HL-60 (cell line): ENCODE measurements around the gene NRP1.

Experiments used
- DNase-seq, 2 experiments: peaks; one replicate each; pipeline ENCODE4 v3.0.0-alpha.2; 2010 to 2020; ENCODE audit warnings: low read depth in 1 of 2, low spot score in 1 of 2
- H3K27ac ChIP-seq: fragments of 250-450 bp; sonication (Bioruptor Pico); replicated peaks from 2 replicates; pipeline ENCODE4 v1.5.1; 2020; ENCODE audit warnings: mild to moderate bottlenecking, moderate library complexity
- H3K27me3 ChIP-seq: fragments of 250-450 bp; sonication (Bioruptor Pico); 2 replicates; pipeline ENCODE4 v1.5.1; 2021; ENCODE audit warnings: mild to moderate bottlenecking, moderate library complexity; ENCODE audit not compliant: insufficient read depth, poor library complexity, severe bottlenecking
- H3K4me3 ChIP-seq: replicated peaks from 2 replicates; pipeline ENCODE4 v1.5.1; 2011; ENCODE audit warnings: mild to moderate bottlenecking, control low read depth, low read length; ENCODE audit not compliant: insufficient read depth
- CTCF ChIP-seq: IDR thresholded peaks from one replicate; pipeline ENCODE4 v1.5.1; 2011; ENCODE audit warnings: low read length, control low read depth, inconsistent platforms; ENCODE audit not compliant: insufficient read depth
- GABPA ChIP-seq: IDR thresholded peaks from 2 replicates; pipeline ENCODE4 v1.6.1; 2012; ENCODE audit warnings: low read depth
- POLR2AphosphoS5 ChIP-seq: IDR thresholded peaks from 2 replicates; pipeline ENCODE4 v1.6.1; 2012; ENCODE audit warnings: low read depth
- REST ChIP-seq: IDR thresholded peaks from 2 replicates; pipeline ENCODE4 v1.6.1; 2012; ENCODE audit warnings: low read depth; ENCODE audit not compliant: insufficient replicate concordance
- SPI1 ChIP-seq: IDR thresholded peaks from 2 replicates; pipeline ENCODE4 v1.6.1; 2012; ENCODE audit warnings: low read depth, mild to moderate bottlenecking, borderline replicate concordance

The NRP1 gene

GRCh38 chr10:33341637-33342036 is 7.2 kb upstream of the NRP1 start:
- no peak for TF ChIP-seq POLR2AphosphoS5
- no peak for TF ChIP-seq GABPA
- TF ChIP-seq SPI1: no peak
- H3K27me3 ChIP-seq: peaks cover 8% of the 10 kb centered on the region
- no peak for DNase-seq
- no peak overlapping the region for H3K4me3 ChIP-seq
- no peak overlapping the region for H3K27ac ChIP-seq

GRCh38 chr10:33337326-33337957 is 3.0 kb upstream of the NRP1 start:
- no peak for TF ChIP-seq CTCF
- no peak for TF ChIP-seq POLR2AphosphoS5
- no peak for TF ChIP-seq REST
- no peak for TF ChIP-seq SPI1
- TF ChIP-seq GABPA: no peak
- no peak overlapping the region for H3K4me3 ChIP-seq
- peaks cover 18% of the 10 kb centered on the region for H3K27me3 ChIP-seq
- DNase-seq: no peak
- no peak overlapping the region for H3K27ac ChIP-seq

- no peak overlapping the region for H3K27ac ChIP-seq
- TF ChIP-seq REST (no peak), POLR2AphosphoS5 (no peak), GABPA (no peak), CTCF (no peak), SPI1 (0 out of 2 replicates have a peak, but pooled peaks have one; percentile 22)
- peaks cover 20% of the 10 kb centered on the region for H3K27me3 ChIP-seq
- peak in 1 of 2 experiments; percentile 2 for DNase-seq
- peak overlapping the region; percentile 71 for H3K4me3 ChIP-seq
Observed at GRCh38 chr10:33336582-33337325, 2.3 kb upstream of the NRP1 start.

DNA sequence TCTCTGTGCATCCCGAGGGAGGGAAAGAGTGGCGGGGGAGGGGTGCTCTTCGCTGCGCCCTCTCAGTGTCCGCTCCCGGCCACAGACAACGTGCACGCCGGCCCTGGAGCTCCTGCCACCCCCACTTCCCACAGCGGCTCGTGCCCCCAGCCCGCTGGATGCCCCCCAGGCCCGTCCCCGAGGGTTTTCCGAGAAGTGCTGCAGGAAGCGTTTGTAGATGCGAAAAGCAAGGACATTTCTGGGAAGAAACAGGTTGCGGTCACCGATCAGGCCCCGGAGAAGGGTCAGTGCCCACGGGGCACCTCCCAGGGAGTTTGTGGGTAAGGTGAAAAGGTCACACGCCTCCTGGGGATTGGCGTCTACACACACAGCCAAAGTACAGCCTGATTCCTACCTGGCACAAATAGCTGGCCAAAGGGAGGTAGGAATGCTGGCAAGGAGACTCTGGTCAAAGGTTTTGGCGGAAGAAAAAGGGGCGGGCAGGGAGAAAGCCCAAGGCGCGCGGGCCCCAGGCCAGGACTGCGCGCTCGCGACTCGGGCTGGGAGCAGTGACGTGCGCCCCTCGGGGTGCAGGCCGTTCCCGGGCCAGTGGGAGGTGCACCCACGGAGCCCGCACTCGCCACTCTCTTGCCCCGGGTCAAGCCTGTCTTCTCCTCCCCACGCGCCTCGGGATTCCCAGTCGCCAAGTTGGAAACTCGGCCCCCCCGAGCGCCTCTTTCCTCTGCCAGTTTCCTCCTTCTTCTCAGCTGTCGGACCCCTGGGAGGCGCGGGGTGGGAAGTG is 1.5 kb upstream of the NRP1 start:
- no peak overlapping the region for H3K27ac ChIP-seq
- DNase-seq: no peak
- peak overlapping the region; percentile 71 for H3K4me3 ChIP-seq
- no peak for TF ChIP-seq GABPA
- TF ChIP-seq REST: no peak
- TF ChIP-seq CTCF: no peak
- no peak for TF ChIP-seq SPI1
- no peak for TF ChIP-seq POLR2AphosphoS5
- H3K27me3 ChIP-seq: peaks cover 22% of the 10 kb centered on the region
